Activated CD4-positive, alpha-beta memory T cell treated with anti-CD3 and anti-CD28 coated beads for 36 hours (primary cell): ENCODE data around the gene ZBTB2. TPM values are rescaled to one million over a fixed set of nuclear protein-coding genes. Genes with fewer than 3 reads are reported as not detected.
"Not testable (repeated sequence)": the region's sequence is repeated elsewhere in the genome, so short reads cannot be mapped to it uniquely, and the experiment has no call there.

ENCODE experiments used
- CTCF ChIA-PET: fragments of 350-600 bp; sonication (Branson Sonifier 250); formaldehyde crosslinking; loops from one replicate; lab custom pipeline; 2021; ENCODE audit warnings: antibody characterized with exemption, inconsistent platforms; lab: Charles Lee
- POLR2A ChIA-PET: fragments of 350-600 bp; sonication (Branson Sonifier 250); formaldehyde crosslinking; loops from one replicate; lab custom pipeline; 2021; ENCODE audit warnings: antibody characterized with exemption; lab: Charles Lee
- DNase-seq: peaks from one replicate; pipeline ENCODE4 v3.0.0-alpha.2; 2020
- H3K27ac Mint-ChIP-seq: one replicate; pipeline ENCODE4 v1.8.0; 2021; ENCODE audit warnings: mixed read lengths
- H3K27me3 Mint-ChIP-seq: one replicate; pipeline ENCODE4 v1.8.0; 2021; ENCODE audit warnings: mixed read lengths
- H3K36me3 Mint-ChIP-seq: one replicate; pipeline ENCODE4 v1.8.0; 2021; ENCODE audit warnings: mixed read lengths
- H3K4me1 Mint-ChIP-seq: one replicate; pipeline ENCODE4 v1.8.0; 2021; ENCODE audit warnings: low read depth, mixed read lengths
- H3K4me3 Mint-ChIP-seq: one replicate; pipeline ENCODE4 v1.8.0; 2021; ENCODE audit warnings: mild to moderate bottlenecking, mixed read lengths
- H3K9me3 Mint-ChIP-seq: one replicate; pipeline ENCODE4 v1.8.0; 2021; ENCODE audit warnings: mixed read lengths
- intact Hi-C: fragments of 100-400 bp; cut with micrococcal nuclease; formaldehyde crosslinking; loops from one replicate; pipeline ENCODE4 v1.15.1; 2023
- total RNA-seq, 2 experiments: library from RNA; stranded (reverse); gene quantifications; one replicate each; pipeline ENCODE4 v1.2.3, GENCODE V29; 2021

ZBTB2 gene
- total RNA-seq, 2 experiments from 2014 or later = 14.0 to 15.6 TPM

- DNase-seq, H3K27ac Mint-ChIP-seq, H3K27me3 Mint-ChIP-seq, H3K4me3 Mint-ChIP-seq, CTCF ChIA-PET, H3K9me3 Mint-ChIP-seq, intact Hi-C loops, POLR2A ChIA-PET, H3K36me3 Mint-ChIP-seq: not testable (repeated sequence)
- peaks cover 62% of the 10 kb centered on the region for H3K4me1 Mint-ChIP-seq
Observed at GRCh38 chr6:151382631-151383030, 8.7 kb downstream of the ZBTB2 start.

GRCh38 chr6:151381722-151382121, 9.6 kb downstream of the ZBTB2 start:
- H3K9me3 Mint-ChIP-seq = no peaks in the 10 kb centered on the region
- POLR2A ChIA-PET = no interaction called here
- intact Hi-C loops = no loop called here

GRCh38 chr6:151380848-151381205, 10.5 kb downstream of the ZBTB2 start:
- no peaks in the 10 kb centered on the region for H3K9me3 Mint-ChIP-seq
- intact Hi-C loops = loop anchor here (1.0 kb wide), 1 partner anchor 9 kb away; no protein-coding TSS in a partner anchor
- peaks cover 8% of the 10 kb centered on the region for H3K36me3 Mint-ChIP-seq
- peaks cover 63% of the 10 kb centered on the region for H3K4me1 Mint-ChIP-seq
- peak overlapping the region; percentile 98 for H3K27ac Mint-ChIP-seq
- DNase-seq = no peak
- no peaks in the 10 kb centered on the region for H3K27me3 Mint-ChIP-seq
- ChIA-PET POLR2A (interaction anchor here (1.4 kb wide), 1 partner anchor 9 kb away, joined by 13 read pairs; no protein-coding TSS in a partner anchor), CTCF (no interaction called here)
- peak overlapping the region; percentile 83 for H3K4me3 Mint-ChIP-seq

More at GRCh38 chr6:151381722-151382121, 9.6 kb downstream of the ZBTB2 start:
- DNase-seq = no peak
- Mint-ChIP-seq H3K27ac (peak overlapping the region; percentile 91), H3K4me3 (peak overlapping the region; percentile 17), H3K4me1 (peaks cover 60% of the 10 kb centered on the region), H3K36me3 (peaks cover 8% of the 10 kb centered on the region), H3K27me3 (no peaks in the 10 kb centered on the region)
- CTCF ChIA-PET = no interaction called here

- Mint-ChIP-seq H3K27me3 (no peaks in the 10 kb centered on the region), H3K27ac (peak overlapping the region; percentile 98), H3K9me3 (no peaks in the 10 kb centered on the region), H3K4me1 (peaks cover 62% of the 10 kb centered on the region), H3K36me3 (peaks cover 8% of the 10 kb centered on the region), H3K4me3 (peak overlapping the region; percentile 83)
- peak; percentile 42 for DNase-seq
- ChIA-PET POLR2A (interaction anchor here (1.4 kb wide), 1 partner anchor 10 kb away, joined by 13 read pairs; no protein-coding TSS in a partner anchor), CTCF (no interaction called here)
- intact Hi-C loops = loop anchor here (1.0 kb wide), 1 partner anchor 10 kb away; no protein-coding TSS in a partner anchor
Observed at GRCh38 chr6:151379933-151380847, 11.2 kb downstream of the ZBTB2 start.

- POLR2A ChIA-PET = interaction anchor here (1.9 kb wide), 1 partner anchor 13 kb away, joined by 6 read pairs; no protein-coding TSS in a partner anchor
- H3K9me3 Mint-ChIP-seq = no peaks in the 10 kb centered on the region
- intact Hi-C loops = no loop called here
- H3K27ac Mint-ChIP-seq = no peak overlapping the region
- CTCF ChIA-PET = interaction anchor here (1.3 kb wide), 1 partner anchor 485 kb away, joined by 3 read pairs; no protein-coding TSS in a partner anchor
- no peak for DNase-seq
- peaks cover 12% of the 10 kb centered on the region for H3K36me3 Mint-ChIP-seq
- H3K4me1 Mint-ChIP-seq = peaks cover 76% of the 10 kb centered on the region
- no peaks in the 10 kb centered on the region for H3K27me3 Mint-ChIP-seq
- no peak overlapping the region for H3K4me3 Mint-ChIP-seq
Observed at GRCh38 chr6:151377095-151377494, 14.3 kb downstream of the ZBTB2 start.

- POLR2A ChIA-PET = interaction anchor here (1.9 kb wide), 1 partner anchor 14 kb away, joined by 6 read pairs; no protein-coding TSS in a partner anchor
- Mint-ChIP-seq H3K4me1 (peaks cover 78% of the 10 kb centered on the region), H3K9me3 (no peaks in the 10 kb centered on the region), H3K27me3 (no peaks in the 10 kb centered on the region), H3K36me3 (peaks cover 17% of the 10 kb centered on the region), H3K4me3 (no peak overlapping the region), H3K27ac (peak overlapping the region; percentile 35)
- no peak for DNase-seq
- CTCF ChIA-PET = interaction anchor here (1.3 kb wide), 1 partner anchor 485 kb away, joined by 3 read pairs; no protein-coding TSS in a partner anchor
- intact Hi-C loops = loop anchor here (1.0 kb wide), 1 partner anchor 9 kb away; no protein-coding TSS in a partner anchor
Observed at GRCh38 chr6:151376440-151376839, 14.9 kb downstream of the ZBTB2 start.

- intact Hi-C loops = loop anchor here (1.0 kb wide), 1 partner anchor 9 kb away; no protein-coding TSS in a partner anchor
- Mint-ChIP-seq H3K27ac (peak overlapping the region; percentile 35), H3K27me3 (no peaks in the 10 kb centered on the region), H3K36me3 (peaks cover 21% of the 10 kb centered on the region), H3K4me3 (no peak overlapping the region), H3K9me3 (no peaks in the 10 kb centered on the region), H3K4me1 (peaks cover 75% of the 10 kb centered on the region)
- DNase-seq = no peak
- ChIA-PET POLR2A (interaction anchor here (1.9 to 2.8 kb wide), 2 partner anchors 14 kb away, joined by 6 to 12 read pairs; no protein-coding TSS in a partner anchor), CTCF (interaction anchor here (1.3 kb wide), 1 partner anchor 484 kb away, joined by 3 read pairs; no protein-coding TSS in a partner anchor)
Observed at GRCh38 chr6:151375833-151376232, 15.5 kb downstream of the ZBTB2 start.

- intact Hi-C loops = loop anchor here (1.0 to 5.0 kb wide), 2 partner anchors 16 to 87 kb away; no protein-coding TSS in a partner anchor
- CTCF ChIA-PET = interaction anchor here (0.9 to 1.1 kb wide), 3 partner anchors 16 to 50 kb away, joined by 3 to 4 read pairs (median 4); partner anchors contain the start of gene ZBTB2
- Mint-ChIP-seq H3K9me3 (no peaks in the 10 kb centered on the region), H3K27ac (peak overlapping the region; percentile 77), H3K4me1 (peaks cover 65% of the 10 kb centered on the region), H3K36me3 (peaks cover 24% of the 10 kb centered on the region), H3K27me3 (no peaks in the 10 kb centered on the region), H3K4me3 (peak overlapping the region; percentile 56)
- peak; percentile 29 for DNase-seq
- POLR2A ChIA-PET = interaction anchor here (1.2 to 2.8 kb wide), 2 partner anchors 14 to 16 kb away, joined by 4 to 12 read pairs; no protein-coding TSS in a partner anchor
Observed at GRCh38 chr6:151374036-151374683, 17.2 kb downstream of the ZBTB2 start.

GRCh38 chr6:151372164-151372563, 19.2 kb downstream of the ZBTB2 start:
- H3K27ac Mint-ChIP-seq = peak overlapping the region; percentile 80
- H3K36me3 Mint-ChIP-seq = peaks cover 26% of the 10 kb centered on the region
- peaks cover 53% of the 10 kb centered on the region for H3K4me1 Mint-ChIP-seq
- ChIA-PET POLR2A (no interaction called here), CTCF (no interaction called here)
- H3K4me3 Mint-ChIP-seq = peak overlapping the region; percentile 3
- no peaks in the 10 kb centered on the region for H3K9me3 Mint-ChIP-seq
- H3K27me3 Mint-ChIP-seq = no peaks in the 10 kb centered on the region
- DNase-seq = peak; percentile 45
- intact Hi-C loops = loop anchor here (5.0 kb wide), 1 partner anchor 85 kb away; no protein-coding TSS in a partner anchor

GRCh38 chr6:151370509-151371078, 20.8 kb downstream of the ZBTB2 start:
- no peak overlapping the region for H3K4me3 Mint-ChIP-seq
- H3K27me3 Mint-ChIP-seq = no peaks in the 10 kb centered on the region
- intact Hi-C loops = loop anchor here (5.0 kb wide), 1 partner anchor 83 kb away; no protein-coding TSS in a partner anchor
- H3K27ac Mint-ChIP-seq = no peak overlapping the region
- H3K9me3 Mint-ChIP-seq = no peaks in the 10 kb centered on the region
- POLR2A ChIA-PET = no interaction called here
- peaks cover 38% of the 10 kb centered on the region for H3K36me3 Mint-ChIP-seq
- CTCF ChIA-PET = interaction anchor here (0.8 to 1.7 kb wide), 3 partner anchors 34 to 356 kb away, joined by 4 to 5 read pairs (median 4); no protein-coding TSS in a partner anchor
- peaks cover 37% of the 10 kb centered on the region for H3K4me1 Mint-ChIP-seq
- no peak for DNase-seq

GRCh38 chr6:151365233-151365632, 26.1 kb downstream of the ZBTB2 start:
- H3K36me3 Mint-ChIP-seq = peaks cover 40% of the 10 kb centered on the region

More at GRCh38 chr6:151365233-151365632, 26.1 kb downstream of the ZBTB2 start:
- ChIA-PET CTCF (no interaction called here), POLR2A (no interaction called here)
- no peak overlapping the region for H3K4me3 Mint-ChIP-seq
- no peaks in the 10 kb centered on the region for H3K9me3 Mint-ChIP-seq
- no peak for DNase-seq
- no peak overlapping the region for H3K27ac Mint-ChIP-seq
- no peaks in the 10 kb centered on the region for H3K27me3 Mint-ChIP-seq
- H3K4me1 Mint-ChIP-seq = no peaks in the 10 kb centered on the region
- intact Hi-C loops = no loop called here
